Smooth muscle cell of the brain vasculature (primary cell): ENCODE data around the gene HDAC9.

Experiments used
- DNase-seq: peaks from one replicate; pipeline ENCODE4 v3.0.0-alpha.2; 2012; ENCODE audit warnings: low read depth, low spot score

Gene HDAC9

DNA sequence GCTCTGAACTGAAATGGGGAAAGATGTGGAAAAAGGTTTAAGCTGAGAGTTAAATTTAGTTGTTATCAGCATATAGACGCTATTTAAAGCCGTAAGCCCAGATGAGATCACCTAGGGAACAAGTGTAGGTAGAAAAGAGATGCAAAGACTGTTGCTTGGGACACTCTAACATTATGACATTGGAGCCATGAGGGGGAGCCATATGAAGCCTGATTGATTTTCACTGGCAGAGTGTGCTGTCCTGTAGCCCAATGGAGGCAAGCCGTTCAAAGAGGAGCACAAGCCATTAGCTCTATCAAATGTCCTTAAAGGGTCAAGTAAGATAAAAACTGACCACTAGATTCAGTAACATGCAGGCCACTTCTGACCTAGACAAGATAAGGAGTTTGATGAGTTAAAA lies 398.6 kb downstream of the HDAC9 start:
- DNase-seq: no peak

DNA sequence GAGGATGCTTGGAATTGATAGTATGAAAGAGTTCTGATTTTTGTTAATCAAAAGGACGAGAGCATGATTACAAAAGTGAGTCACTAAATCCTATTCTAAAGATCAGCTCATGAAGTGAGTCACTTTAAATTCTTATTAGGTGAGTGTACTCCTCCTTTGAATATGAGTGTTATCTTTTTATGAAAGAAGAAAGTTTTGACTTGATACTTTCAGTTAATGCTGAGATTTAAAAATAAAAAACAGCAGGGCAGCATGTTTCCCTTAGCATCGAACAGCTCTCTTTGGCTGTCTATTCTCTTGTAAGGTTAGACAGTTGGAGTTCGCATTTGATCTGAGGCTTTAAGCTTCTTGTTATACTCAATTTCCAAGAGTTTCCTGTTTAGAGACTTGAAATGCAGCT lies 399.9 kb downstream of the HDAC9 start:
- DNase-seq: no peak

DNA sequence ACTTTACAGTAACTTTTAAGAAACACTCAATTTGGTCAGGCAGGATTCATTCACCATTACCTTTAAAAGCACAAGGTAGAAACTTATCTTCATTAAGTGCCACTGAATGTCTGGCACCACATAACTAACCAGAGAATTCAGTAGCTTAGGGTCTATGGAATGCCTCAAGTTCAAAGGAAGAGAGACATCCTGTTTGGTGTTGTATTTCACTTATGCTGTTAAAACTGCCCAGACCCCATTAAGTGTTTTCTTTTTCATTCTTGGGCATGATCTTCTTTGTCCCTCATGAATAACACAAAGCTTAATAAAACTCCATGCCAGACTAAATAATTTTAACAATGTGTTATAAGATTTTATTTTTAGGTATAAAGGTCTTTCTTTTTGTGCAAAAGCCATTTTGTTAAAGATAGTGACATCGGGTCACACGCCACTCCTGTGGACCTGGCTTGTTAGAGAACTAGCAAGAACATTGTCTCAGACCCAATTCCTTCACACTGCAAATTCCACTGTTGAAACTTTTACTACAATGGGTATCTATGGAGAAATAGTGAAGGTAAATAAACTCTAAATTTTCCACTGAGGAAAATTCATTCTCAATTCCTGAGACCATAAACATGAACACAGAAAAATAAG lies 400.9 kb downstream of the HDAC9 start:
- DNase-seq: no peak

DNA sequence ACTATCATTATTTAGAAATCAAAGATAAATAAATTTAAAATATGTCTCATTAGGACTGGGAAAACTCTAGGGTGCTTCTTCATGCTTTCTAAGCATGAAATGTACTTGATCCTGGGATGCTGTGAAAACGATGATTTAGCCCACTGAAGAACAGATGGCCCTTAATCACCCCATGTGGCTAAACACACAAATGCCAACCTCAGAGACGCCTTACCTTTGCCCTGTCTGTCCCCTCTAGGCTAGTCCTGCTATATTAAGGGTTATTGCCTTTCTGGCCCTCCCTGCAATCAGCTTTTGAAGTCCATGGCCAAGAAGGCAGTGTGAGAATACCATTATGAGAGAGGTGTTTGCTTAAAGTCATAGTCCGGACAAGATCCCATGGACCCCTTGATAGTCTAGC lies 404.7 kb downstream of the HDAC9 start:
- DNase-seq: no peak

DNA sequence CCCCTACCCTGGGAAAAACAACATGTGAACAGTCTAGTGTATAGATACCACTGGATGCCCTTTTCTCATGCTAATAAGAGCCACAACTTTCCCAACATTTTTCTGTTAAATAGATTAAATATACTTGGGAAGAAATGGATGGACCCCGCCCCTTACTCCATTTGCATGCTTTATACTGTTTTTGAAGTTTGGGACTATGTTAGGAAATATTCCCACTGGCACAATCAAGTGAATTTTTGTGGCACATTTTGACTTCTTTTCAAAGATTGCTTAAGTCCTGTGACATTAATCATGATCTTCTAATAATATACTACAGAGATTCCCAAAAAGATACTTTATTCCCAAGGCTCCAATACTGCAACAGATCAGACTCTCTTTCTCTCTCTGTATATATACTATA lies 405.3 kb downstream of the HDAC9 start:
- DNase-seq: no peak

DNA sequence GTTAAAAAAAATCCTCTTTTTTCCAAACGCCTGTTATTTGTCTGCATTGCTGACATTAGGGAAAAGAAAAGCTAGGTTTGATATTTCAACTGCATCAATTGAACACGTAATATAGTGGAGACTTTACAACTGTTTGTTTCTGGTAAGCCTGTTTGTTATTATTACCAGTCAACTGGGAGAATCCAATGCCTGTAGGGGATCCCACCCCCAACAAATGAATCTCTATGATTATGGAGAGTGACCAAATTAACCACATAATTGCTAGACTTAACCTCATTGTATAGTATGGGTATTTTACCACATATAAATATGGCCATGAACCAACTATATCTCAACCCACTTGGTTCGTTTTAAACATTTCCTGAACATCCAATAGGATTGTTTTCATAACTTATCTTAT lies 405.8 kb downstream of the HDAC9 start:
- no peak for DNase-seq

DNA sequence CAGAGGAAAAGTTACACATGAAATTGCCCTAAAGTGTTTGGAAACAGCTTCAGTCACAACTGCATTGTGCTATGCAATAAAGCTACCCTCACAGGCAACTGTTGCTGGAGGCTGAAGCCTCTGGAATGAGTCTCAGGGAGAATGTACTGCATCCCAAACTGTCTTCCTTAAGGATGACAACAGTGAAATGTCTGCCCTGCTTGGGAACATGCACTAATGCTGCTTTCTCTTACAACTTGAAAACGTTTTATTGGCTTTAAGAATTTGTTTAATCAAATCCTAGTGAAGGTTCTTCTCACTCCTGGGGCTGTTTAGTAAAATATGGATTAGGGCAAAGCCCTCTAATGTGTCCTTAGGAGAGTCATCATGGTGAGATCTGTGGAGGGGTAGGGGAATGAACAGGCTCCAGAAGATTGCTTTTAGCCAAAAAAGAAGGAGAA lies 406.5 kb downstream of the HDAC9 start:
- no peak for DNase-seq

DNA sequence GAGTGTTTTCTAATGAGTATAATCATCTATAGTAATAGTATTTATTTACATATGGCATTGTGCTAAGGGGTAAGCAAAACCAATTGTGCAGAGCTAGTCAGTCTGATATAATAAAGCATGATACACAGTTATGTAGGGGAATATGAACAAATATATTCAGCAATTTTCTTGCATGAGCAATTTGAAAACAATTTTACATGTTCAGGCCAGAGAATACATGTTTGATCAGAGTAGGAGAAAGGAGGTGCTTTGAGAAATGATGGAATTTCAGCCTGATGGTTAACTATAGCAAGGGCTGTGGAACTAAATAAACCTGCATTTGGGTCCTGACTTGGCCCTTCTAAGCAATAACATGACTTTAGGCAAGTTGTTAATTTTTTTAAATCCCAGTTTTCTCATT lies 407.3 kb downstream of the HDAC9 start:
- DNase-seq: no peak

DNA sequence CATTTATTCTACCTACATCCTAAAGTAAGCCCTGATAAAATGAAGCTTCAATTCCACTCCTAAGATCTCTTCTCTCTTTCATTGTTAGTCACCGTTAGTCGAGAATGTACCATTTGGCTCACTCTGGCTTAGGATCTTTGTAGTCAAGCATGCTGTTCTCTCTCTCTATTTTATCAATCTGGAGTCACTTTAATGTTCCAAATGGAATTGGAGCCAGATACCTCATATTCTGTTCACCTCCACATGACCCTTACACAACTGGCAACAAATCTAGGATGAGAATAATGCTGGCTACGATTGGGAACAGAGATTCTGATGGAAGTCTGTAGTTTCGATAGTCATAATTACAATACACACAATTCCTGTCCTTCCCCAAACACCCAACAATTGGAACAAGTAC lies 408.1 kb downstream of the HDAC9 start:
- DNase-seq: no peak

DNA sequence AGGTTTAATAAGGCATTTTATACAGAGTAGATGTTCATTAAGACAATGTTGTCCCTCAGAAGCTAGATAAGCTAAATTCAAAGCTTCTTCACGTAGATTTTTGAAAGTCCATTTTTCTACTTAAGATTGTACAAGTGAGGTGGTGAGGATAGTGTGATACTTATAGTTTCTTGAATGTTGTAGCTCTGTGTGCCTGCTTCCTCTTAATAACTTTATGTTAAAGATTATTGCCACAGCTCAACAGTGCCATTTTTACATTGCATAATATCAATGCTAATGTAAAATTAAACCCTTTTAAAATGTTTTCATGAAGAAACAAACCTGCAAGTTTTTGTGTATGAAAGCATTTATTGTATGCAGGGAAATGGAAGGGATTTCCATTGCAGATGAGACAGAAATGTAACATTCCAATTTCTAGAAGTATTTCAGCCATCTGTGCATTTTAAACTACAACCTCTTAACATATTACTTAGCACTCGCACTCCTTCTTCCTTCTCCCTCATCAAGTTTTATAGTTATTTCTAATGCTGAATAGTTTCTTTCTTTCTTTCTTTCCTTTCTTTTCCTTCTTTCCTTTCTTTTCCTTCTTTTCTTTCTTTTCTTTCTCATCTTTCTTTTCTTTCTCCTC lies 409.9 kb downstream of the HDAC9 start:
- DNase-seq: no peak

DNA sequence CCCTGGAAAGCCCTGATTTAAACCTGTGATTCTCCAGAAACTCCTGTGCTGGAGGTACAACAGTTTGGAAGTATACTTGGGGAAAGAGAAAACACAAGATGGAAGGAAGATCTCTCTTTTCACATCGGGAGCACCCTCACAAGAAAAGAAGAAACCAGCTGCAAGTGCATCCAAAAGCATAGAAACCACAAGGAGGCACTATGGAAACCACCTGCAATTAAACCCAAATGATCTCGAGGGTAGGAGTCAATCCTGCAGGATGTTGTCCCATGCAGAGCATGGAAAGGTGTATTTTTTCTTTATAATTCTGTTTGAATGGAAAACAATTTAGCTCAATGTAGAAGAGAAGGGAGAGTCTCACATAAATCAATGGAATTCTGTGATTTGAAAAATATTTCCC lies 411.4 kb downstream of the HDAC9 start:
- no peak for DNase-seq

DNA sequence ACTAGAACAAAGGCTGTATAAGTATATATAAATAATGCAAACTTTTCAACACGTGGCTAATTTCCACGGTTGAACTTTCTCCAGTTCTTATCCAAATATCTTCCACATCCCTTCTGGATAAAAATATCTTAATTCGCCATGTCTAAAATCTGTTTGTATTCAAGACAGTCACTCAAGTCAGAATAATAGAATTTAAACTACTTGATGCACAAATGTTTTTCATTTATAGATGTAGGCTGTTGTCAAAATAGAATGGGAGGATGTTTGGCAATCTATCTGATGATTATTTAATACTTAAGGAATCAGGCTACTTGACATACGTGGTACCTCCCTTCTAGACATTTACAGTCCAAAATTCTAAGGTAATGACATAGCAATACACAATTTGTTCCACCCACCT lies 417.6 kb downstream of the HDAC9 start:
- DNase-seq: no peak

DNA sequence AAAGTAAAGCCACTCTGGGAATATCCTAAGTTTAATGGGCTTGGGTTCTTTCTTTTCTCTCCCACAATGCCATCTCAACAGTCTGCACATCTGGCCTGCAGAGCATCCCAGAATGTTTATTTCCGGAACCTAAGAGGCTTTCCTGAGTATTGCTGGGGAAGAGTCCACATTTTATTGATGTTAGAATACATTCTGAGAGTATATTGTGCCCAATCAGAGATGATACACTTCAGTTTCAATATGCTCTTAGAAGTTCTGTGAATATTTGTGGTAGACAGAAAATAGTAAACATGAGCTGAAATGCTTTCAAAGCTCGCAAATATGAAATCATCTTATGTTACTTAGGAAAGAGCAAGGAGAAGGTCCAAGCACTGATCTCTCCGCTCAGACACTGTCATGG lies 421.3 kb downstream of the HDAC9 start:
- no peak for DNase-seq

DNA sequence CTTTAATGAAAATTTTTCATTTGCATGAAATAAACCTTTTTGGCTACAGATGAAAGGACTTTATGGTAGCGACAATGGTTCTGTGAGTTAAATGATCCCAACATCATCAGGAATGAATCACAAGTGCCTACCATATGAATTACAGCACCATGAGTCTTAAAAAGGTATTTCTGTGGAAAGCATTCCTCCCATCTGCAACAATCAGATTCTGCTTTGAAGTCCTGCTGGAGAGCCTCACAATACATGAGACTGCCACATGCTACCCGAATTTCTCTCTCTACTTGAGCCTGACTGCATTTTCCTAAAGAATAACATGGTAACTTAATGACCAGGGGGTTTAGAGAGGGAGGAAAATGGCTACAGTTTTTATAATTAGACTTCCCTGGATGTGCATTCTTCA lies 431.6 kb downstream of the HDAC9 start:
- no peak for DNase-seq

DNA sequence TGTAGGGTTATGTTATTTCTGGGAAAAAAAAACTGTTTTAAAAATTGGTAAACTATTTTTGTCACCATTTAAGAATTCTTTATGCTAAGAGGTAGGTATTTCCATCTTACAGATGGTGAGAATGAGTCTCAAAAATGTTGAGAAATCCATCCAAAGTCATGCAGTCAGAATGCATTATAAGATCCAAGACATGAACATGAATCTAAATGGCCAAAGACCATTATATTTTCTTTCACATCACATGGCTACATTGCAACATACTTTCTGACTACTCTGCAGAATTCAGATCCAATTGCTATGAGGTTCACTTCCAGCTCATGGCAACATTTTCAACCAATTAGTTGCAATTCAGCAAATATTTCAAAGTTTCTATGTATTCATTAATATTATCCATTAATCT lies 440.7 kb downstream of the HDAC9 start:
- no peak for DNase-seq

DNA sequence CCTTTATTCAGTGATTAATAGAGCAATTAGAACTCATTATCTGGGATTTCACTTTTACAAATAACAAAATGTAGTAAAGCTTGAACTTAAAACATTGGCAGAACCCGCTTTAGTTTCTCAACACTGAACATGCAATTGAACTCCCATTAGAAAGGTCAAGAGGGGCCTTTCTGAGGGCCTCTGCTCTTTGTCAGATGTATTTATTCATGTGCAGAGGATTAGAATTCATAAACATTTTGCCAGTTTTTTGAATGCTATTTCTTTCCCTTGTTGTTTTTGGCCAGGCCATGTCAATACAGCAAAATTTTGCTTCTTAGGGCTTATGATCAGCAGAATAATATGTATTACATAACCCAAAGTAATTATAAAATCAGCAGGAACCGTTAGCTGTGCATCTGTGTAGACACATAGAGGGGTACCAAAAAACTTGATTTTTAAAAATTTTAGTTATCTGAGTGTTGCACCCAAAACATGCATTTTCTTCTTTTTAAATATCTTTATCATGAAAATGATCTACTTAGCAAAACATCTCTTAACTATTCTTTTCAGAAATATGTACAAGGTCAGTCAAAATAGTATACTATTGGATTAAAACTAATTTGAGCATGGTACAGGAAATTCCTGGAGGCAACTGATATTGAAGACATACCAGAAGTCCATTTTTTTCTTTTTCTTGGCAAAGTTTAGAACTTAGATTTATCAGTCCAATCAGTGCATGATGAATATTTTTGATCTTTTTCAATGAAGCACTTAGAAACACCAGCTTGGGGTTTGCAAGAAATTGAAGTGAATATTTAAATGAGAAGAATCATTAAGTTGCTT lies 444.4 kb downstream of the HDAC9 start:
- no peak for DNase-seq

DNA sequence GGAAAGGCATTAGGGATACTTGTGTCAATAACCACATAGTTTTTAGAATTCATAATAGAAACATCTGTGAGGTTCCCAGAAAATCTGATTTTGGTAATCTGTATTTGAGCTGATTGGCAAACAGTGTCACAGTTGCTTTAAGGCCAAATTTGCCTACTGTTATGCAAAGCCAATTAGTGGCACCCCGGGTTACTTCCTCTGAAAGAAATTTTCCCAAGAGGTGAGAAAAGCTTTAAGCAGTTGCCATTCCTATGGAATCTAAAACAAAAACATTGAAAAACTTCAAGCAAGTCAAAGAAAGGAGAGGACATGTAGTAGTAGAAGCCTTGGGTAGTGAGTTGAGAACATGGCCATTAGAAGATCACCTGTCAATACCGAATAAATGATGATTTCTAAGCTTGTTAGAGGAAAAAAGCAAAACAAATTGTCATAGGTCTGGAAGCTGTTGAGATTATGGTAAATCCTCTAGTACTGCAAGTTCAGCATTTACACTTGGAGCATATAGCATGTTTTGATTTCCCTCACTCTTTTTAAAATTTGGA lies 445.1 kb downstream of the HDAC9 start:
- DNase-seq: no peak

DNA sequence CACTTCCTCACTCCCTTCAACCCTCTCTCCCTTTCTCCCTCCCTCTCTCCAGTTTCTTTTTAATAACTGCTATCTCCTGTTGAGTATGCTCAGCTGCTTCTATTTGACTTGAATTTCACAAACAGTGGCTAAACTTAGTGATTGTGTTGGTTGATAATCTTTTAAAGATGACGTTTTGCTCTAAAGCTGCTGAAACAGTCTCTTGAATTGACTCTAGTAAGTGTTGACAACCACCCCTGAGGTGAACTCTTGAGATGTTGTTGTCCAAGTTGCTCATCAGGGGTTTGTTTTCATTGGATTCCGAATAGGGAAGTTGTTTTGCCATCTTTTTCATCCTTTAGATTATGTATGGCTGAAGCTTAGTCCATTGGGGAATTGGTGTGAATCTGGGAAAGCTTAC lies 445.7 kb downstream of the HDAC9 start:
- peak; percentile 78 for DNase-seq

DNA sequence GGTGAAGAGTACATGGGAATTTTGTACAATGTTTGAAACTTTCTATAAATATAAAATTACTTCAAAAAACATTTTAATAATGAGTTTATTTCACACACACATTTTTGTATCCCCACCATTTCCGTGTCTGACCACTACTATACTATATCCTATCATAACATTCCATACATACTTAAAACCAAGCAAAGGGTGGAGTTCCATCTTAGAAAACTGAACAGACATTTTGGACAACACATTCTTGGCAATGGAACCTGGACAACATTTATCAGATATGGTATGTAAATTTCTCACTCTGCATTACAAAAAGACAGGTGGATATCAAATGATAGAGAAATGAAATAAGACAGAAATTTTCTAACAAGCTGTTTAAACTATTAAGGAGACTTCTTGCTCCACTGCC lies 453.0 kb downstream of the HDAC9 start:
- no peak for DNase-seq

DNA sequence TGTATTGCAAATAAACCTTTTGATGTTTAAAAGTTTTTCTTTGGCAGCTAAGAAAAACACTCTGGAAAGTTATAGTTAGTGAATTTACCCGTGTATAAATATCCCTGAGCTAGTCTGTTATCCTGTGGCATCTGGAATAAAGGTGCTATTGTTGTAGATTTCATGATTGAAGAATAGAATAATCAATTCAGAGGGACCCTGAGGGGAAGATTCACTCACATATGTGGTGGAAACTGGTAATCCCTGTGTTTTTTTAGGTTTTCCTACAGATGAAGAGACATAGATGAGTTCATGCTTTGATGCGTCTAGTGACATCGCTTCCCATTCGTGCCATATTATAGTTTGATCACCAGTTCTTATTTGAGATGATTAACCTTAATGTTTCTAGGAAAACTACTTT lies 457.3 kb downstream of the HDAC9 start:
- no peak for DNase-seq

DNA sequence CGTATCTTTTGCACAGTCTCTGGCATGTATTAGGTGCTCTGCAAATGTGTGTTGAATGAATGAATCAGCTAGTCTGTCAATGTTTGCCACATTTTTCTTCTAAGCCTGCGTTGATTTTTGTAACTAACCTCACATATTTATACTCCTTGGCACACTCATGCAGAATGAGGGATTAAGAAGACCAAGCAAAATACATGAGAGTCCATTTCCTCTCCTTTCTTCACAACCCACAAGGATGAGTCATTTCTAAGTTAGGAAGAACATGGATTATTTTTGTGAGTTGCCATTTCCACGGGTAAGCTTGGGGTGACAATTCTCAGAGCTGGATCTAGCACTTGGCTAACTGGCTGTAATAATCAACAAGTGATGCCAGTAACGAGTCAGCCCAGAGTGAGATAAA lies 463.1 kb downstream of the HDAC9 start:
- no peak for DNase-seq

DNA sequence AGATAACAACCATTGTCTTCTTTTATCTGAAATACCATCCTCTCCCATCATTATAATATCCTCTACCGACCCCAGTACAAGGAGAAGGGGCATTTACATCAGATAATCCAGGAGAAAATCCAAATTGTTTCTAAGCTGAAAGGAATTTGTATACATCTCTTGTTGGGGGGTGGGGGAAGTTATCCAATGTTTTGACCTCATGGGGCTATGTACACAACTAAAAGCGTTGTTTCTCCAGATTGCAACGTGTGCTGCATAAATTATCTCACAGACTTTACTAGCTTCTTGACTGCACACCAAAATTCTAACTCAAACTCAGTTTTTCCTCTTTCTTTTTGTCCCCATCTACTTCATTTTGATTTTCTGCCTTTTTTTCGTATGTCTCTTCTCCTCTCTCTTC lies 465.2 kb downstream of the HDAC9 start:
- DNase-seq: no peak

DNA sequence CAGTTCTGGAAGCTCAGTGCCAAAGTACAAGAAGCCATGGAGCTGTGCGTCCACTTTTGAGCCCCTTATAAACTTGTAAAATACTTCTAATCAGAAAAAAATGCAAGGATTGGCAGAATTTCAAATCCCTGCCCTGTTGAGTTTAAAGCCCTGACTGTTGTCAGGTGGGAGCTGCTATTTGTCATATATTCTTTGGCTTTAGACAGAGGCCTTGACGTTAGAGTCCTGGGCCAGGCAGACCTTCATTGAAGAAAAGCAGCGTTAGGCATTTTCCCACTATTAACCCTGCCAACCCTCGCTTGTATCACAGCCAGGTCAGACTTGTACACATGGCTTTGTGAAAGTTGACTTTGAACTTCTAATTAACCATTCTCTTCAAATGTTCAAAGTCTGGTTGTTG lies 466.5 kb downstream of the HDAC9 start:
- no peak for DNase-seq
